Ovary (tissue), 3 donors: ENCODE results near the gene NR3C2.

Experiments used
- EP300 ChIP-seq: sonication (generic); formaldehyde crosslinking; IDR thresholded peaks from one replicate; pipeline ENCODE4 v1.6.1; 2017; ENCODE audit warnings: antibody characterized with exemption
- TF ChIP-seq, protein P1 (sequence below), 3 donors: fragments of 450-650 bp in 2 of 3; fragments of 200-600 bp in 1 of 3; IDR thresholded peaks; one replicate each; pipeline versions ENCODE4 v1.5.1 to v1.8.0; 2016 to 2022; ENCODE audit warnings: antibody characterized with exemption in 3 of 3, mild to moderate bottlenecking in 1 of 3
- donor health status: DM: no; HTN: no; CAD: no.

DNA sequence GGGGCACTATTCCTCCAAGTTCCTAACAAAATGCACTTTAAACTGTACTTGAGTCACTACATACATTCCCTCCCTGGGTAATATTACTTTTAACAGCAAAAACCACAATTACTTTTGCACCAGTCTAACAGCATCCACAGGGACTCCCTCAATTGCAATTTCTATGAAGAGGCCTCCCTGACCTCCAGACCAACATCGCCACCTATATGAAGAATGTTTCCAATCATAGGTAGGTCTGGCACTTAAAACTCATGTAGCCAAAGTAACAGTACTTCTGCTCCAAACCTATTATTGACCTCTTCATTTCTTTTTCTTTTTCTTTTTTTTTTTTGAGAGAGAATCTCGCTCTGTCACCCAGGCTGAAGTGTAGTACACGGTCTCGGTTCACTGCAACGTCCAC lies 15.6 kb downstream of the NR3C2 start:
- TF ChIP-seq EP300 = no peak
- TF ChIP-seq, protein P1, sequence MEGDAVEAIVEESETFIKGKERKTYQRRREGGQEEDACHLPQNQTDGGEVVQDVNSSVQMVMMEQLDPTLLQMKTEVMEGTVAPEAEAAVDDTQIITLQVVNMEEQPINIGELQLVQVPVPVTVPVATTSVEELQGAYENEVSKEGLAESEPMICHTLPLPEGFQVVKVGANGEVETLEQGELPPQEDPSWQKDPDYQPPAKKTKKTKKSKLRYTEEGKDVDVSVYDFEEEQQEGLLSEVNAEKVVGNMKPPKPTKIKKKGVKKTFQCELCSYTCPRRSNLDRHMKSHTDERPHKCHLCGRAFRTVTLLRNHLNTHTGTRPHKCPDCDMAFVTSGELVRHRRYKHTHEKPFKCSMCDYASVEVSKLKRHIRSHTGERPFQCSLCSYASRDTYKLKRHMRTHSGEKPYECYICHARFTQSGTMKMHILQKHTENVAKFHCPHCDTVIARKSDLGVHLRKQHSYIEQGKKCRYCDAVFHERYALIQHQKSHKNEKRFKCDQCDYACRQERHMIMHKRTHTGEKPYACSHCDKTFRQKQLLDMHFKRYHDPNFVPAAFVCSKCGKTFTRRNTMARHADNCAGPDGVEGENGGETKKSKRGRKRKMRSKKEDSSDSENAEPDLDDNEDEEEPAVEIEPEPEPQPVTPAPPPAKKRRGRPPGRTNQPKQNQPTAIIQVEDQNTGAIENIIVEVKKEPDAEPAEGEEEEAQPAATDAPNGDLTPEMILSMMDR (IDR thresholded peaks at IDR 0.05) = no peak
